M059J (cell line): ENCODE results near the gene RPLP2. TPM values are rescaled to one million over a fixed set of nuclear protein-coding genes. Genes with fewer than 3 reads are reported as not detected.
A peak's percentile ranks its signal among the peaks of the same experiment; 100 is the strongest.

Source experiments
- DNase-seq: peaks from one replicate; pipeline ENCODE4 v3.0.0-alpha.2; 2012; ENCODE audit warnings: low read depth
- total RNA-seq: library from RNA; depleted of rRNA; stranded (reverse); fragments of >200 nt; shearing (Covaris generic); gene quantifications from 2 replicates; pipeline ENCODE4 v1.2.3, GENCODE V29; 2014

RPLP2 gene
- total RNA-seq, 1 experiment from 2014 or later = 877 TPM

DNA sequence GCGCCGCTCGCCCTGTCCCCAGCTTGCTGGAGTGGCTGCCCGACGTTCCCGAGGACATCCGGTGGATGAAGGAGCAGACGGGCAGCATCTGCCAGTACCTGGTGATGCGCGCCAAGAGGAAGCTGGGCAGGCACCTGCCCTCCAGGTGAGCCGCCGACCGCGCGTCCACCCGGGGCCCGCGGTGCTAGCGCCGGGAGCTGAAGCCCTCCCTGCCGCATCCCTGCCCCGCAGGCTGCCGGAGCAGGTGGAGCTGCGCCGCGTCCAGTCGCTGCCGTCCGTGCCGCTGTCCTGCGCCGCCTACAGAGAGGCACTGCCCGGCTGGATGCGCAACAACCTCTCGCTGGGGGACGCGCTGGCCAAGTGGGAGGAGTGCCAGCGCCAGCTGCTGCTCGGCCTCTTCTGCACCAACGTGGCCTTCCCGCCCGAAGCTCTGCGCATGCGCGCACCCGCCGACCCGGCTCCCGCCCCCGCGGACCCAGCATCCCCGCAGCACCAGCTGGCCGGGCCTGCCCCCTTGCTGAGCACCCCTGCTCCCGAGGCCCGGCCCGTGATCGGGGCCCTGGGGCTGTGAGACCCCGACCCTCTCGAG, 14.6 kb downstream of the RPLP2 start:
- DNase-seq = no peak

GRCh38 chr11:824942-825341, 15.2 kb downstream of the RPLP2 start:
- peak; percentile 4 for DNase-seq

GRCh38 chr11:825366-826226, 15.8 kb downstream of the RPLP2 start:
- peak; percentile 9 for DNase-seq

GRCh38 chr11:826227-826621, 16.5 kb downstream of the RPLP2 start:
- DNase-seq = no peak

DNA sequence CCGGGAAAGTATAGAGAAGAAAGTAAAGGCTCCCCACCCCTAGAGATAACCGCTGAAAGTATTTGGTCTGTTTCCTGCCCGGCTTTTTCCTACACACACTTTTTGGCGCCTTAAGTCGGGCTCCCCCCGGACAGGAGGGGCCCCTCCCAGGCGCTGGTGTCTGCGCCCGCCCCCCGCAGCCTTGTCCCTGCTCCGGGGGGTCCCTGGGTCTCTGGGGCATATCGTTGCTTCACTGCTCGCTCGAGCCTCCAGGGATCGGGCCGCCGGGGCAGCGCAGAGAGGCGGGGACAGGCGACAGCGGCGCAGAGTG, 17.0 kb downstream of the RPLP2 start:
- DNase-seq = no peak

GRCh38 chr11:827146-827896, 17.6 kb downstream of the RPLP2 start:
- no peak for DNase-seq

- no peak for DNase-seq
Measured at GRCh38 chr11:827897-828192, 18.1 kb downstream of the RPLP2 start, which contains the start of gene CRACR2B. Gene CRACR2B (plus strand): TSS chr11:827919. CDS start chr11:828608, 689 bp downstream.

GRCh38 chr11:828506-829175, 18.9 kb downstream of the RPLP2 start:
- no peak for DNase-seq

- DNase-seq = peak; percentile 91
Measured at GRCh38 chr11:829176-829846, 19.5 kb downstream of the RPLP2 start.

- DNase-seq = no peak
Measured at GRCh38 chr11:829847-830294, 20.1 kb downstream of the RPLP2 start.

- peak; percentile 79 for DNase-seq
Measured at GRCh38 chr11:830295-831117, 20.7 kb downstream of the RPLP2 start.

GRCh38 chr11:831118-831864, 21.5 kb downstream of the RPLP2 start:
- DNase-seq = peak; percentile 75

GRCh38 chr11:831961-832528, 22.3 kb downstream of the RPLP2 start:
- no peak for DNase-seq

GRCh38 chr11:832529-833113, 22.9 kb downstream of the RPLP2 start, which contains the start of gene CD151:
Gene CD151 (plus strand): TSS chr11:832952. CDS start chr11:836070, 3,118 bp downstream.
- peak; percentile 62 for DNase-seq

GRCh38 chr11:833114-833791, 23.5 kb downstream of the RPLP2 start:
- DNase-seq = peak; percentile 62

GRCh38 chr11:833849-834311, 24.1 kb downstream of the RPLP2 start:
- no peak for DNase-seq

DNA sequence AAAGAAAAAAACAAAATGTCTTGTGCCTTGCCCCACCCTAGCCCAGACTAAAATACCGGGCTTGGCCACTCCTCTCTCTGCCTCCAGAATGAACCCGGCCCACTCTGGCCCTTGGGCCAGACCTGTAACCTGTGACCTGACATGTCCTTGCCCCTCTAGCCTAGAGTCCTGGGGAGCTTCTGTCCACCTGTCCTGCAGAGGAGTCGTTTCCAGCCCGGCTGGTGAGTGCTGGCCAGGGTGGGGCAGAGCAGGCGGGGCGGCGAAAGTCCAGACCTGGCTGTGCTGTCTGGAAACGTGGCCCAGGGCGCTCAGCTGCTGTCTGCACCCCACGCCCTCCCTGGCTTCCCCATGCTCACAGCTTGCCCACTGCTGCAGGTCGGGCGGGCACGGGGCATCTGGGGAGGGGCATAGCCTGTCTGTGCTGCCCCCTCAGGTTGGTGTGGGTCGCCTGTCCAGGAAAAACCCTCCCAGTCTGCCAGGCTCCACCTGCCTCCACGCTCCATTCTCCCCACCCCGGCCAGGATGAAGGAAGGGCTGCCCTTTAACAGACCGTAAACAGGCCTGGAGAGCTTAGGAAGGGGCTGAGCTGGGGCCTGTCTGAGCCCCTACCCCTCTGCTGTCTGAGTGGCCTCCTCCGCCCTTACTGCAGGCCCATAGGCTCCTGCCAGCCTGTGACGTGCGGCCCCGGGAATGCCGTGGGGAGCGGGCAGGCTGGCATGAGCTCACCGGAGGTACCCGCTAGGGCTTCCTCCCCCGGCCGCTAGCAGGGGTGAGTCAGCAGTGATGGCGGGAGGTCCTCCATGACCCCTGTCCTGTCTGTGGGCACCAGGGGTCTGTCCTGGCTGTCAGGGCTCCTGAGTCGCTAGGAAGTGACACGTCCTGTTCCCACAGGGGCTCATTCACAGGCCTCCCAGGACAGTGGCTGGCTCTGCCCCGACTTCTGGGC, 24.9 kb downstream of the RPLP2 start:
- DNase-seq = peak; percentile 97
